DMS114 treated with DMSO at 0.1 percent for 48 hours (cell line): ENCODE results near the gene SARDH.

ENCODE experiments used
- DNase-seq: peaks from one replicate; lab custom pipeline; 2025; ENCODE audit not compliant: unreplicated experiment; lab: John Stamatoyannopoulos, UW

The SARDH gene

GRCh38 chr9:133653638-133654037 is 84.5 kb downstream of the SARDH start:
- no peak for DNase-seq

- DNase-seq = no peak
These were observed 88.1 kb downstream of the SARDH start for GRCh38 chr9:133650026-133650425.

GRCh38 chr9:133649194-133649593 is 89.0 kb downstream of the SARDH start:
- no peak for DNase-seq

- no peak for DNase-seq
These were observed 90.2 kb downstream of the SARDH start for GRCh38 chr9:133647765-133648469.

- no peak for DNase-seq
These were observed 91.0 kb downstream of the SARDH start for GRCh38 chr9:133647148-133647547.

- no peak for DNase-seq
These were observed 93.0 kb downstream of the SARDH start for GRCh38 chr9:133645021-133645765.

- no peak for DNase-seq
These were observed 94.0 kb downstream of the SARDH start for GRCh38 chr9:133643978-133644760.

- DNase-seq = no peak
These were observed 94.8 kb downstream of the SARDH start for GRCh38 chr9:133643362-133643755.

- no peak for DNase-seq
These were observed 95.3 kb downstream of the SARDH start for GRCh38 chr9:133642708-133643361.

- DNase-seq = no peak
These were observed 96.1 kb downstream of the SARDH start for GRCh38 chr9:133641861-133642595.

GRCh38 chr9:133641396-133641655 is 96.8 kb downstream of the SARDH start:
- DNase-seq = no peak

GRCh38 chr9:133640580-133641395 is 97.4 kb downstream of the SARDH start:
- no peak for DNase-seq

- no peak for DNase-seq
These were observed 98.0 kb downstream of the SARDH start for GRCh38 chr9:133640160-133640559.

- DNase-seq = no peak
These were observed 98.5 kb downstream of the SARDH start for GRCh38 chr9:133639613-133640012.

GRCh38 chr9:133638711-133639110 is 99.4 kb downstream of the SARDH start:
- no peak for DNase-seq

GRCh38 chr9:133638076-133638475 is 100.1 kb downstream of the SARDH start:
- no peak for DNase-seq

- DNase-seq = no peak
These were observed 100.6 kb downstream of the SARDH start for GRCh38 chr9:133637451-133638055.

GRCh38 chr9:133636902-133637301 is 101.2 kb downstream of the SARDH start:
- DNase-seq = no peak
